ENCODE data around the gene FATE1. TPM values are rescaled to one million over a fixed set of nuclear protein-coding genes. Genes with fewer than 3 reads are reported as not detected.

FATE1 gene
- total RNA-seq, 2 donors from 2014 or later, result 1,003 TPM; not detected in 1

DNA sequence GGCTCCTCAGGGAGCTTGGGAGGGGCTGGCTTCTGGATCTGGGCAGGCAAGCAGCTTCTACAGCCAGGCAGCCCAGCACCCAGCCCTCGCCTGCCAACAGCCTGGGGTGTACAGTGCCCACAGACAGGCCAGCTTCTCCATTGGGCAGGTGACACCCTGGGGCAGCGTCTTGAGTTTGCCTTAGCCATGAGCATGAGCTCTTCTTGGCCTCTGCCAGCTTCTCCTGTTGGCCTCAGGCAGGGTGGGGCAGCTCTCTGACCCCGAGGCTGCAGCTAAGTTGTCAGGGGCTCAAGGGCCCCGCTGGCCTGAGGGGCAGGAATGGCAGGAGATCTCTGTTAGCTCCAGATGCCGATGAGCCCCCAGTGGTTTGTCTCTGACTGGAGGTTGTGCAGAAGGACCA, 10.9 kb downstream of the FATE1 start:
- Histone ChIP-seq H3K9me3 (no peaks in the 10 kb centered on the region), H3K27ac (no peak overlapping the region), H3K4me1 (replicated peaks) (no peaks in the 10 kb centered on the region), H3K27me3 (replicated peaks; ENCODE audit: insufficient read depth) (no peaks in the 10 kb centered on the region), H3K4me3 (no peak overlapping the region), H3K36me3 (no peaks in the 10 kb centered on the region)
- WGBS, result 92% methylated on average over 2 of the region's 5 CpGs
- DNase-seq (ENCODE audit: low spot score), result no peak
- TF ChIP-seq POLR2A (IDR thresholded peaks at IDR 0.05), result no peak
- no peak for TF ChIP-seq CTCF (IDR thresholded peaks at IDR 0.05)
- TF ChIP-seq POLR2AphosphoS5 (IDR thresholded peaks at IDR 0.05), result no peak
- intact Hi-C loops (cut with DNase I), result no loop called here

DNA sequence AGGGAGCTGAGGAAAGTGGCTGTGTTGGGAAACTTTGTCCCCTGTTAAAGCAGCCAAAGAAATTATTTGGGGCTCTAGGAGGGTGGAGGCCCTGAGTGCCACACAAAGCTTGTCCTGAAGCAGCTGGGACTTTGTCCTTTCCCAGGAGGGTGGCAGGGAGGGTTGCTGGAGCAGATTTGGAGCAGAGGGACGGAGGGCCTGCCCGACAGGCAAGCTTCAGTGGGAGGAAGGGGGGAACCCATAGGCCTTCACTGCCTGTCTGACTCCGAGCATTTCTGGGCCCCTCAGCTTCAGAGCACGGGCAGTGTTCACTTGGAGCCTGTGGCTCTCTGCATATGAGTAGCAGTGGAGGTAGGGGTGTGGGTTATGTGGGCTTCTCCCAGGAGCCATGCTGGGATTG, 11.5 kb downstream of the FATE1 start:
- no peaks in the 10 kb centered on the region for H3K36me3 ChIP-seq
- intact Hi-C loops (cut with DNase I), result no loop called here
- H3K4me3 ChIP-seq, result no peak overlapping the region
- H3K27me3 ChIP-seq (replicated peaks; ENCODE audit: insufficient read depth), result no peaks in the 10 kb centered on the region
- no peaks in the 10 kb centered on the region for H3K4me1 ChIP-seq (replicated peaks)
- H3K27ac ChIP-seq, result no peak overlapping the region
- 96% methylated on average over 4 of the region's 4 CpGs for WGBS
- TF ChIP-seq POLR2A (IDR thresholded peaks at IDR 0.05), result no peak
- no peak for TF ChIP-seq POLR2AphosphoS5 (IDR thresholded peaks at IDR 0.05)
- TF ChIP-seq CTCF (IDR thresholded peaks at IDR 0.05), result no peak
- no peak for DNase-seq (ENCODE audit: low spot score)
- no peaks in the 10 kb centered on the region for H3K9me3 ChIP-seq

GRCh38 chrX:151729056-151729725, 13.4 kb downstream of the FATE1 start:
- WGBS, result 100% methylated on average over 2 of the region's 4 CpGs
- DNase-seq (ENCODE audit: low spot score), result no peak
- TF ChIP-seq CTCF (IDR thresholded peaks at IDR 0.05) (no peak), POLR2A (IDR thresholded peaks at IDR 0.05) (no peak), POLR2AphosphoS5 (IDR thresholded peaks at IDR 0.05) (no peak)

GRCh38 chrX:151734446-151734845, 18.6 kb downstream of the FATE1 start, which contains the start of gene CNGA2:
CNGA2 (plus strand) TSS chrX:151734746; CDS start chrX:151738484, 3,738 bp downstream.
- intact Hi-C loops (cut with DNase I), result no loop called here
- DNase-seq (ENCODE audit: low spot score), result no peak
- Histone ChIP-seq H3K27ac (no peak within 1 kb of the TSS), H3K27me3 (replicated peaks; ENCODE audit: insufficient read depth) (no peaks in the 10 kb centered on the region), H3K4me3 (no peak within 1 kb of the TSS), H3K9me3 (no peaks in the 10 kb centered on the region), H3K36me3 (no peaks in the 10 kb centered on the region), H3K4me1 (replicated peaks) (no peaks in the 10 kb centered on the region)
- WGBS, result 90% methylated on average over 4 of the region's 4 CpGs
- TF ChIP-seq POLR2AphosphoS5 (IDR thresholded peaks at IDR 0.05) (no peak), CTCF (IDR thresholded peaks at IDR 0.05) (no peak), POLR2A (IDR thresholded peaks at IDR 0.05) (no peak)

More at GRCh38 chrX:151729056-151729725, 13.4 kb downstream of the FATE1 start:
- intact Hi-C loops (cut with DNase I), result no loop called here
- no peaks in the 10 kb centered on the region for H3K36me3 ChIP-seq
- no peaks in the 10 kb centered on the region for H3K4me1 ChIP-seq (replicated peaks)
- no peaks in the 10 kb centered on the region for H3K9me3 ChIP-seq
- no peaks in the 10 kb centered on the region for H3K27me3 ChIP-seq (replicated peaks; ENCODE audit: insufficient read depth)
- no peak overlapping the region for H3K27ac ChIP-seq
- H3K4me3 ChIP-seq, result no peak overlapping the region

- Histone ChIP-seq H3K27ac (no peak overlapping the region), H3K4me3 (no peak overlapping the region), H3K36me3 (no peaks in the 10 kb centered on the region), H3K27me3 (replicated peaks; ENCODE audit: insufficient read depth) (no peaks in the 10 kb centered on the region), H3K4me1 (replicated peaks) (no peaks in the 10 kb centered on the region), H3K9me3 (no peaks in the 10 kb centered on the region)
- intact Hi-C loops (cut with DNase I), result no loop called here
- 93% methylated on average over 2 of the region's 2 CpGs for WGBS
- DNase-seq (ENCODE audit: low spot score), result no peak
- TF ChIP-seq POLR2AphosphoS5 (IDR thresholded peaks at IDR 0.05) (no peak), CTCF (IDR thresholded peaks at IDR 0.05) (no peak), POLR2A (IDR thresholded peaks at IDR 0.05) (no peak)
These were observed 19.4 kb downstream of the FATE1 start for GRCh38 chrX:151735219-151735618.
